LNCaP clone FGC (cell line): Measurements from ENCODE around the gene ANKLE1.

Experiments used
- DNase-seq: peaks from one replicate; pipeline ENCODE4 v3.0.0-alpha.2; 2011; ENCODE audit warnings: low read depth
- H3K4me3 ChIP-seq: 2 replicates; pipeline ENCODE4 v1.5.1; 2011; ENCODE audit warnings: mild to moderate bottlenecking, low read depth, low read length, control low read depth
- TF ChIP-seq, protein P1 (sequence below): IDR thresholded peaks from 2 replicates; pipeline ENCODE4 v1.5.1; 2012; ENCODE audit warnings: mild to moderate bottlenecking; ENCODE audit not compliant: control insufficient read depth, insufficient read depth; ENCODE audit errors: extremely low read depth

ANKLE1 gene

DNA sequence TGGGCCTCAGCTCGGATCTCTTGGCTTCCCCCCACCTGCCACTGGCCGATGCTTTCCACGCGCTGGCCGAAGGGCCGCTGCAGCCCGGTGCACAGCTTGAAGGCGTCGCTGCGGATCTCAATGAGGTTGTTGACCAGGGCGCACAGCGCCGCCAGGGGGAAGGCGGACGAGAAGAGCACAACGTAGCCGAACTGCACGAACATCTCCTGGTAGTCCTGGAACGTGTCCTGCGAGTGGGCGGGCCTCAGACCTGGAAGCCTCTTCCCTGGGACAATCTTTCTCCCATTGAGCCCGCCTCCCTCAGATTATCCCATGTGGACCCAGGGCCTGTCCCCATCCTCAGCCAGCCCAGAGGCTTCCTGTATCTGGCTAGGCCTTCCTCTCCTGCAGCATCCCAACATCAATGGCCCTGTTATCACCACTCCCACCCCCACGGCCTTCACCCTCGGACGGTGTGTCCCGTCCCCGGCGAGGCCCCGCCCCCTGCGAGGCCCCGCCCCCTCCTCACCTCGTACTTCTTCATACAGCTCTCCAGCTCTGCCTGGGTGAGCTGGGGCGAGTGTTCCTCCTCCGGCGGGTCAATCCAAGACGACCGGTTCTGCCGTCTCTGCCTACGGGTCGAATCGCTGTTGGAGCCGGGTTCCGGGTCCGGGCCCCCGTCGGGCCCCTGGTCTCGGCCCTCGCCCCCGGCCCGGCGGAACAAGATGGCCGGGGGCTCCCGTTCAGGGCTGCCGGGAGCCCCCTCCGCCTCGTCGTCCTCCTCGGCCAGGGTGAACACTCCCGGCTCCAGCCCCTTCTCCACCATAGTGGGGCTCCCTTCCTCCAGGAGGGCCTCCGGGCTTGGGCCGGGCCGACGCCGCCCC lies 46.2 kb downstream of the ANKLE1 start:
- TF ChIP-seq, protein P1, sequence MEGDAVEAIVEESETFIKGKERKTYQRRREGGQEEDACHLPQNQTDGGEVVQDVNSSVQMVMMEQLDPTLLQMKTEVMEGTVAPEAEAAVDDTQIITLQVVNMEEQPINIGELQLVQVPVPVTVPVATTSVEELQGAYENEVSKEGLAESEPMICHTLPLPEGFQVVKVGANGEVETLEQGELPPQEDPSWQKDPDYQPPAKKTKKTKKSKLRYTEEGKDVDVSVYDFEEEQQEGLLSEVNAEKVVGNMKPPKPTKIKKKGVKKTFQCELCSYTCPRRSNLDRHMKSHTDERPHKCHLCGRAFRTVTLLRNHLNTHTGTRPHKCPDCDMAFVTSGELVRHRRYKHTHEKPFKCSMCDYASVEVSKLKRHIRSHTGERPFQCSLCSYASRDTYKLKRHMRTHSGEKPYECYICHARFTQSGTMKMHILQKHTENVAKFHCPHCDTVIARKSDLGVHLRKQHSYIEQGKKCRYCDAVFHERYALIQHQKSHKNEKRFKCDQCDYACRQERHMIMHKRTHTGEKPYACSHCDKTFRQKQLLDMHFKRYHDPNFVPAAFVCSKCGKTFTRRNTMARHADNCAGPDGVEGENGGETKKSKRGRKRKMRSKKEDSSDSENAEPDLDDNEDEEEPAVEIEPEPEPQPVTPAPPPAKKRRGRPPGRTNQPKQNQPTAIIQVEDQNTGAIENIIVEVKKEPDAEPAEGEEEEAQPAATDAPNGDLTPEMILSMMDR, result peak; percentile 92
- DNase-seq, result peak; percentile 91
- peak overlapping the region; percentile 57 for H3K4me3 ChIP-seq

DNA sequence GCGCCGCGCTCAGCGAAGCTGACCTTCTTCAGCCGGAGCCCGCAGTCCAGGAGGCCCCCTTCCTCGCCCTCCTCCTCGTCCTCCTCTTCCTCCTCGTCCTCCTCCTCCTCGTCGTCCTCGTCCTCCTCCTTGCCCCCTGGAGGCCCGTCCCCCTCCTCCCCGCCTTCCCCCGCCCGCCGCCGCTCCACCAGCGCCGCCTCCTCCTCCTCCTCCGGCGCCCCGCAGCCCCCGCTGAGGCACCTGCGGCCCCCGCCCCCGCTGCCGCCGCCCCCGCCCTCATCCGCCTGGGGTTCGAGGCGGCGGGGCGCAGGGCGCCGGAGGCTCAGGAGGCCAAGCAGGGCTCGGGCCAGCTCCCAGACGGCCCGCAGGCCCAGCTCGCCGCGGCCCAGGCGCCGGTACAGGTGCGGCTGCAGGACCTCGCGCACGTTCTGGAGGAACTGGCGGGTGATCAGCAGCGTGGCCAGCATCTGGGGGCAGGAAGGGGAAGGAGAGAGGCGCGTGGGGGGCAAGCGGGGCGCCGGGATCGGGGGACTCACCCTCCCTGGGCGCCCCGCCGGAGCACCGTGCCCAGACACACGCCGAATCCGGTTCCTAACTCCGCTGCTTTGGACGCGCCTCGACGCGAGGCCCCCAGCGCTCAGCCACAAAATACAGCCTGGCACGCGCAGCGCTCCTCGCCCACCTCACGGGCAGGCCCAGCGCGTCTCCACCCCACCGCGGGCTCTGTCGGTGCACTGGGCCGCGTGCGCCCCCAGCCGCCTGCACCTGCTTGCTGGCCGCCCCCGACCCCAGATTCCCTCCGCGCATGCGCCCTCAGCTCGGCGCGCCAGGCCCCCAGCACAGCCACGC lies 47.0 kb downstream of the ANKLE1 start:
- H3K4me3 ChIP-seq, result peak overlapping the region; percentile 57
- TF ChIP-seq, protein P1, result no peak
- no peak for DNase-seq

DNA sequence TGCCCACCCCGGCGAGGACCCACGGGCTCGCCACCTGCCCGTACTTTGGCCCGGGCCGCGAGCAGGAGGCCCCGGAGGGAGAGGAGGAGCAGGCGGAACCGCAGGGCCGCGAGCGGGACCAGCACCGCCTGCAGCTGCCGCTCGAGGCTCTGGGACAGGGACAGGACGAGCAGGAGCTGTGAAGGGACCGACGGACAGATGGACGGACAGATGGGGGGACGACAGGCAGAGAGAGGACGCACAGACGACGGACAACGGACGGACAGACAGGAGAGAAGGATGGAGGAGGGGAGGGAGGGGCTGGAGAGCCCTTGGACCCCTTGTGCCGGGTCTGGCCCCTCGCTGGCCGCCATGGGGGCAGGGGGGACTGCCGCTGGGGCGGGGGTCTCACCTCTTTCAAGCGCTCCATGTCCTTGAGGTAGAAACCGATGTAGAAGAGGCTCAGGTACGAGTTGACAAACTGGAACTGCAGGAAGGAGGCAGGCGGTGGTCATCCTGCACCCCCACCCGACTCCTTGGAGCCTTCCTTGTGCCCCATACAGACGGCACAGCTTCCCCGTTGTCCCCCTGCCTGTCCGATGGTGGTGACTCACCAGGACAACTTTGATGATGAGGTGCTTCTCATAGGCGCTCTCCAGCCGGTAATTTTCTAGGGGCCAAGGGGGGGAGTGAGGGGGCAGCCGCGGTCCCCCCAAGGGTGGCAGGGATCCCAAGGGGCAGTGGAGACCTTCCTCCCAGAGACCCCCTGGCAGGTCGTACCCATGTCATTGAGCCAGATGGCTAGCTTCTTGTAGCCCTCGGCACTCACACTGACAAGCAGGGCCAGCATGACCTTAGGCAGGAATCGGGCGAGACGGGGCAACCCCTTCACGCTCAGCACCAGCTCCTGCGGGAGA lies 47.9 kb downstream of the ANKLE1 start:
- no peak overlapping the region for H3K4me3 ChIP-seq
- DNase-seq, result no peak
- TF ChIP-seq, protein P1, result no peak

DNA sequence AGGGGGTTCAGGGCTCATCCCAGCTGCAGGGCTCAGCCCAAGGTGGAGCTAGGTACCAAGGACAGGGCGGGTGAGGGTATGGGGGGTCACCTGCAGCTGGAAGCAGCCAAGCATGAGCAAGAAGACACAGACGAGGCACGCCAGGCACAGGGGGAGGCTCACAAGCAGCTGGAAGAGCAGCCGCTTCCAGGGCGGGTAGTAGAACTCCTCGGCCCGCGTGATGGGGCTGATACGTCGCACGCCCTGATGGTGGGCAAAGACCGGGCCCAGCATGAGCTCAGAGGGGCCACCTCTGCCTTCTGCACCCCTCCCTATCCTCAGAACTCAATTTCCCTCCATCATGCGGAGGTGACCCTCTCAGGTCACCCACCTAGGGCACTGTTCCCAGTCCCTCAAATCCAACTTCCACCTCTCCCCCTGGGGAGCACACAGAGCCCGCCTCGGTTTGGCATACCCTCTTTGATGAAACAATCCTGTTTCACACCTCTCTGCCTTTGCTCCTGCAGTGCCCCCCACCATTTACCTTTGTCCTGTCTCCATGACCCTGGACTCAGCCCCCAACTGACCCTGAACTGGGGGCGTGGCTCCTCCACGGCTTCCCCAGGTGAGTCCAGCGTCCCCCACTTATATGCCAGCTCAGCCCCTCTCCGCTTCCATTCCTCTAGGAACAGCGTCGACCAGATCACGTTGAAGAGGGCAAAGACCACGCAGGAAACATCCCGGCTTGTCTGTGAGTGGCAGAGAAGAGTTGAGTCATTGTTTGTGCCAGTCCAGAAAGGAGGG lies 48.8 kb downstream of the ANKLE1 start:
- no peak overlapping the region for H3K4me3 ChIP-seq
- no peak for DNase-seq
- TF ChIP-seq, protein P1, result no peak

DNA sequence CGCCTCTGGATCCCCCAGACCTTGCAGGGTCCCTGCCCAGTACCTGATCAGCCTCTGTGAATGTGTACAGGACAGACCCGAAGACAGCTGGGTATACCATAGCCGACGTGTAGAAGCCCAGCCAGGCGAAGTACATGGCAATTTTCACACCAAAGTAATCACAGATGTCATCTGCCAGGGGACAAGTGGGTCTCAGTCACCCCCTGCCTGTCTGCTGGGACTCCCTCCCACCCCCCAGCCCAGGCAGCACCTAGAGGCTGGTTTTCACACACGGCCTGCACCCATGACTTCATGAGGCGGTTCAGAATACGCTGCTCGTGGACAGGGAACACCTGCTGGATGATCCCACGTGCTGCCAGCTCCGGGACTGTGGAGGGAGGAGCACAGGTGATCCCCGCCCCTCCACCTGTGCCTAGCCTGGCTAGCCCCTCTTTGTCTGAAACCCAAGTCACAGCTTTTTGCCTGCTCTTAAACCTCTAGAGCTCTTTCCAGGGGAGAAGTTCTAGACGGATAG lies 49.4 kb downstream of the ANKLE1 start:
- H3K4me3 ChIP-seq, result no peak overlapping the region
- no peak for DNase-seq

More for the DNA sequence above, 49.4 kb downstream of the ANKLE1 start:
- TF ChIP-seq, protein P1, result no peak
